Breast epithelium (tissue), 4 donors: ENCODE measurements around the gene COL4A2. TPM values are rescaled to one million over a fixed set of nuclear protein-coding genes. Genes with fewer than 3 reads are reported as not detected.

Source experiments
- DNase-seq, 2 donors: peaks; one replicate each; pipeline ENCODE4 v3.0.0-alpha.2; 2019; ENCODE audit warnings: low spot score in 2 of 2
- H3K27ac ChIP-seq, 2 donors: fragments of 200-600 bp; sonication (generic) in 1 of 2; one replicate each; pipeline ENCODE4 v1.5.1; 2016 to 2019; ENCODE audit warnings: mild to moderate bottlenecking in 1 of 2
- H3K27me3 ChIP-seq, 2 donors: fragments of 200-600 bp; sonication (generic) in 1 of 2; one replicate each; pipeline versions ENCODE4 v1.5.1 to v1.6.0; 2017 to 2019; ENCODE audit warnings: control low read depth in 1 of 2, mild to moderate bottlenecking in 1 of 2
- H3K36me3 ChIP-seq: fragments of 200-600 bp; one replicate; pipeline ENCODE4 v1.5.1; 2019
- H3K4me1 ChIP-seq, 2 donors: fragments of 200-600 bp; sonication (generic); one replicate each; pipeline ENCODE4 v1.5.1; 2016 to 2019; ENCODE audit warnings: control low read depth in 1 of 2
- H3K4me3 ChIP-seq, 3 donors: fragments of 200-600 bp; sonication (generic); 1 replicate in 2 of 3; 2 replicates in 1 of 3; pipeline ENCODE4 v1.5.1; 2016 to 2019; ENCODE audit warnings: mild to moderate bottlenecking in 3 of 3, moderate library complexity in 2 of 3
- H3K9me3 ChIP-seq, 2 donors: fragments of 200-600 bp; sonication (generic) in 1 of 2; one replicate each; pipeline ENCODE4 v1.5.1; 2016 to 2019; ENCODE audit warnings: control low read depth in 1 of 2
- POLR2A ChIP-seq: fragments of 450-650 bp; IDR thresholded peaks from one replicate; pipeline ENCODE4 v1.6.1; 2016; ENCODE audit warnings: antibody characterized with exemption, mild to moderate bottlenecking, moderate library complexity
- POLR2AphosphoS5 ChIP-seq, 3 donors: sonication (generic); formaldehyde crosslinking; IDR thresholded peaks; one replicate each; pipeline ENCODE4 v1.6.1; 2017; ENCODE audit warnings: antibody characterized with exemption in 3 of 3
- intact Hi-C: fragments of 100-400 bp; cut with DNase I; formaldehyde crosslinking; loops from one replicate; pipeline ENCODE4 v1.15.1; 2023; ENCODE audit warnings: low total_unique reads
- total RNA-seq, 3 donors: library from RNA; depleted of rRNA; stranded (reverse); fragments of >200 nt; gene quantifications; one replicate each; pipeline ENCODE4 v1.1.0, GENCODE V29; 2016
- TF ChIP-seq, protein P1 (sequence below), 3 donors: fragments of 450-650 bp; IDR thresholded peaks; one replicate each; pipeline ENCODE4 v1.5.1; 2016 to 2017; ENCODE audit warnings: antibody characterized with exemption in 3 of 3, mild to moderate bottlenecking in 3 of 3, moderate library complexity in 3 of 3

COL4A2 gene
- total RNA-seq, 3 donors from 2014 or later, result 107 to 841 (median 307) TPM

DNA sequence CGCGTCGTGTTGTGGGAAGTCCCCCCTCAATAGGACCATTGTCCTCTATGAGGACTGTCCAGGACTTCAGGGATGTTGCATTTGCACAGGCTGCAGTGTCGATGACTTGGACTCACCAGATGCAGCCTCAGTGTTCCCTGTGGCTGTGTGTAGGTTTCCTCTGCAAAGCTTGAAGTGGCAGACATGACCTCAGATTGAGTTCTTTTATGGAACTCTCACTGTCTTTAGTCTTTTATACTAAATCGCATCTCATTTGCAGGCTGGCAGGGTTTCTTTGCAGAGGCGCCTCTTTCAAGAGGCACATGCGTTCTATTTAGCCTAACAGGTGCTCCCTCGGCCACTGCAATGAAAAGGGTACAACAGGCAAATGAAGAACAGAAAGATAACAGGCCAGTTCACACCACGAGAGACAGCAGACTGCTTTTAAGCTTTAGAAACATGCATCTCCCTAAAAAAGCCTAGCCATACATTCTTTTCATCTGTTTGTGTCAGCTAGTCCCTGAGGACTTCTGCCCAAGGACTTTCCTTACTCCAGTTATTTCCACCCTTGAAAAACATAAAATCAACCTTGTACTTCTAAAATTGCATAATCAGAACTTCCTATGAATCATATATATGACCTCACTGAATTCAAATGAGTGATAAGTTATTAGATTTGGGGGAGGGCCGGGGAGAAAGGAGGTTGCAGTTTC is 136.0 kb downstream of the COL4A2 start:
- no peaks in the 10 kb centered on the region for H3K36me3 ChIP-seq
- DNase-seq, result no peak
- H3K9me3 ChIP-seq, result no peaks in the 10 kb centered on the region
- no peak overlapping the region for H3K27ac ChIP-seq
- H3K4me3 ChIP-seq, result no peak overlapping the region
- H3K4me1 ChIP-seq, result no peaks in the 10 kb centered on the region
- intact Hi-C loops, result no loop called here
- no peak for TF ChIP-seq POLR2A
- TF ChIP-seq POLR2AphosphoS5 (IDR thresholded peaks at IDR 0.05), result no peak
- TF ChIP-seq, protein P1, sequence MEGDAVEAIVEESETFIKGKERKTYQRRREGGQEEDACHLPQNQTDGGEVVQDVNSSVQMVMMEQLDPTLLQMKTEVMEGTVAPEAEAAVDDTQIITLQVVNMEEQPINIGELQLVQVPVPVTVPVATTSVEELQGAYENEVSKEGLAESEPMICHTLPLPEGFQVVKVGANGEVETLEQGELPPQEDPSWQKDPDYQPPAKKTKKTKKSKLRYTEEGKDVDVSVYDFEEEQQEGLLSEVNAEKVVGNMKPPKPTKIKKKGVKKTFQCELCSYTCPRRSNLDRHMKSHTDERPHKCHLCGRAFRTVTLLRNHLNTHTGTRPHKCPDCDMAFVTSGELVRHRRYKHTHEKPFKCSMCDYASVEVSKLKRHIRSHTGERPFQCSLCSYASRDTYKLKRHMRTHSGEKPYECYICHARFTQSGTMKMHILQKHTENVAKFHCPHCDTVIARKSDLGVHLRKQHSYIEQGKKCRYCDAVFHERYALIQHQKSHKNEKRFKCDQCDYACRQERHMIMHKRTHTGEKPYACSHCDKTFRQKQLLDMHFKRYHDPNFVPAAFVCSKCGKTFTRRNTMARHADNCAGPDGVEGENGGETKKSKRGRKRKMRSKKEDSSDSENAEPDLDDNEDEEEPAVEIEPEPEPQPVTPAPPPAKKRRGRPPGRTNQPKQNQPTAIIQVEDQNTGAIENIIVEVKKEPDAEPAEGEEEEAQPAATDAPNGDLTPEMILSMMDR (IDR thresholded peaks at IDR 0.05), result no peak
- H3K27me3 ChIP-seq, result no peaks in the 10 kb centered on the region

DNA sequence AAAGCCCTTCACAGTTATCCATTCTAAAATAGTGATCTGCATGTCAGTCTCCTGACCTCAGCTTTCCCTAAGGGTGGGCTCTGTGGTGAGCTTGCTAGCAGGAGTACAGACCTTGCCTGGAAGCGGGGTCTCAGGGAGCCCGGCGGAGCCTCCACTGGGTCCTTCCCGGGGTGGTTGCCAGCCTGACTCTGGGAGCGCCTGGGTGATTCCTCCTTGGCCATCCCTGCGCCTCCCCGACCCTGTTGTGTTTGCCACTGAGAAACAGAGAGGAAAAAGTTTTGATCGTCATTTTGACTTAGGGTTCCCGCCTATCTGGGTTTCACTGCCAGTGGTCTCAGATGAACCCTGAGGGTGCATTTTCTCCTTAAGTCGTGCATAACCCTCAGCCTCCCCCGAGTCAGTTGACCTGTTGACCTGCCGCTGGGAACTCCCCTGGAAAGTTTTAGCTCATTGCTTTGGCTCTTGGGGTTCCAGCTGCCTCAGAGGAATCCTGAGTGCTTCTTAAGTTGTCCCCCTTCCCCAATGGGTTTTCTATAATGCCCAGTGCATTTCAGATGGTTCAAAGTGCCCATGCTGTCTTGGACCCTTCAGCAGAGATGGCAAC is 136.6 kb downstream of the COL4A2 start:
- Histone ChIP-seq H3K4me3 (no peak overlapping the region), H3K9me3 (no peaks in the 10 kb centered on the region), H3K27ac (no peak overlapping the region), H3K4me1 (no peaks in the 10 kb centered on the region), H3K36me3 (no peaks in the 10 kb centered on the region), H3K27me3 (no peaks in the 10 kb centered on the region)
- intact Hi-C loops, result no loop called here
- TF ChIP-seq POLR2A, result no peak
- TF ChIP-seq, protein P1 (IDR thresholded peaks at IDR 0.05), result no peak
- TF ChIP-seq POLR2AphosphoS5 (IDR thresholded peaks at IDR 0.05), result no peak
- DNase-seq, result no peak

DNA sequence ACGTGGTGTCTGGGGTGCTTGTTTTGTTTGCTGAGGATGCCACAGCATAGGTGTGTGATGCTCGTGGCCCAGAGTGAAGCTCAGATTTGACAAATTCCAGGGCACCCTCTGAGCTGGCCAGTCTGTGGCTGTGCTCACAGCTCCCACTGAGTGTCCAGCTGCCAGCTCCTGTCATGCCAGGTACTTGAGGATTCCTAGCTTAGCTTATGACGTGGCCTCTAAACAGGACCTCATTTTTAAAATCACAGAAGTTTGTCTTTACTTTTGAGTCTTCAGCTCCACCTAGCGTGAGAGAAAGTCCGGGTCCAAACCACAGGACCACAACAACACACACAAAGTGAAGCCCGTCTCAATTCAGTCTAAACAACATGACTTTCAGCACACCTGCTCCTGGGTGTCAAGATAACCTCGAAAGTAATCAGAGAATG is 137.2 kb downstream of the COL4A2 start:
- no peak for DNase-seq
- intact Hi-C loops, result no loop called here
- Histone ChIP-seq H3K36me3 (no peaks in the 10 kb centered on the region), H3K4me3 (no peak overlapping the region), H3K9me3 (no peaks in the 10 kb centered on the region), H3K4me1 (no peaks in the 10 kb centered on the region), H3K27ac (peak overlapping the region in 1 of 2 donors; percentile 10), H3K27me3 (no peaks in the 10 kb centered on the region)
- TF ChIP-seq, protein P1 (IDR thresholded peaks at IDR 0.05), result no peak

DNA sequence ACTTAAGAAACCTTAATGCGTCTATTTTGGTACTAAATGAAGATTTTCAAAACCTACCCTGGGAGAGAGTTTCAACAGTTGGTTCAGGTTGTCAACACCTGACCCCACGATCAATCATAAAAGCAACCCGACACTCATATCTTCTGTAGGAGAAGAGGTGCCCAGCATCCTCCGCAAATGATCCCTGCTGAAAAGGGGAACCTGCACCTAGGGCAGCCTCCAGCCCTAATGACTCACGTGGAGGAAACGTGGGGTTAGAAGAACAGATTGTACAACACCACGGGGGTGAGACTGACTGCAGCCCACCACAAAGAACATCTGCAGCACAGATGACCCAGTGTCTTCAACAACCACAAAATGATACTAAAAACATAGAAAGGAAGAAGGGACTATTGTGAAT is 138.1 kb downstream of the COL4A2 start:
- Histone ChIP-seq H3K27ac (peak overlapping the region in 1 of 2 donors; percentile 21), H3K4me1 (no peaks in the 10 kb centered on the region), H3K36me3 (no peaks in the 10 kb centered on the region), H3K9me3 (no peaks in the 10 kb centered on the region), H3K27me3 (no peaks in the 10 kb centered on the region), H3K4me3 (no peak overlapping the region)
- intact Hi-C loops, result no loop called here
- TF ChIP-seq POLR2AphosphoS5 (IDR thresholded peaks at IDR 0.05), result no peak
- no peak for DNase-seq

DNA sequence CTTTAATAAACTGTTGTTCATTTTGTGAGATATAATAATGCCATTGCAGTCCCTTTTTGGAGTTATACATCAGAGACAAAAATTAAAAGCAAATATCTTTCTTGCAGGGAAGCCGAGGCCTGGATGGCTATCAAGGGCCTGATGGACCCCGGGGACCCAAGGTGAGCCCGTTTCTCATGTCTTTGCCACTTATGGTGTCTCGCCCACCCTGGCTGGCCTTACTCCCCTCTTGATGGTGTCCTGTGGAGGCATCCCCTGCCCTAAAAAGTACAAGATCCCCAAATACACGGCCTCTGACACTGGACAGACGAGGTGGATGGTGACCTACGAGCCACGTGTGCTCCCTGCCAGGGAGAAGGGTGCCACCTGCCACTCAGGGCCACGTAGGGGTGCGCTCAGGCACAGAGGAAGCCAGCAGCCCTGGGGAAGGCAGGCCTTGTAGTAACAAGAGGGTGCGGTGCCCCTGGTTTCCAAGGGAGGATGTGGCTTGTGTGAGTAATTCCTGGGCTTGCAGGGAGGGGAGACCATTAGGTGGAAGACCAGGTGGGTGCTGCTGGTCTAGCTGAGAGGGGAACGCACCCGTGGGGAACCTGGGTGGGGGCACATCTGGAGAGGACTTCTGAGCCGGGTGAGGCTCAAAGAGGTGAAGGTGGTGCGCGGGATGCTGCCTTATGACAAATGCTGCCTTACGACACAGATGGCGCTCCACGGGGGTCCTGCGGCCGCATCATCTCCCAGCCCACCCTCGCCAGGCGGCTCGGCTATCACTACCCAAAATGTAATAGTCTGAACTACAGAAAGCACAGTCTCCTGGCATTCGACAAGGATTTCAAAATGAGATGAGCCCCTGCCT is 138.9 kb downstream of the COL4A2 start:
- Histone ChIP-seq H3K4me3 (no peak overlapping the region), H3K9me3 (no peaks in the 10 kb centered on the region), H3K36me3 (no peaks in the 10 kb centered on the region), H3K27me3 (no peaks in the 10 kb centered on the region), H3K27ac (peak overlapping the region; percentile 21 to 83), H3K4me1 (no peaks in the 10 kb centered on the region)
- intact Hi-C loops, result no loop called here
- DNase-seq, result no peak
- TF ChIP-seq POLR2AphosphoS5 (IDR thresholded peaks at IDR 0.05) (no peak), POLR2A (no peak)
- TF ChIP-seq, protein P1 (IDR thresholded peaks at IDR 0.05), result no peak
